Endothelial cell of umbilical vein (primary cell): ENCODE measurements around the gene PKD1. TPM values are rescaled to one million over a fixed set of nuclear protein-coding genes. Genes with fewer than 3 reads are reported as not detected.
A peak's percentile ranks its signal among the peaks of the same experiment; 100 is the strongest.

Source experiments
- BruUV-seq: library from RNA; stranded (reverse); fragments of 400-500 nt; replicated peaks from 2 replicates; lab custom pipeline; 2021; lab: Mats Ljungman, UMichigan
- CTCF ChIA-PET: fragments of 300-600, 350-600 bp; sonication (Branson Sonifier 250); formaldehyde crosslinking; loops from one replicate; lab custom pipeline; 2021; ENCODE audit warnings: antibody characterized with exemption, inconsistent platforms; lab: Charles Lee
- POLR2A ChIA-PET: fragments of 300-600, 350-600 bp; sonication (Branson Sonifier 250); formaldehyde crosslinking; loops from one replicate; lab custom pipeline; 2021; ENCODE audit warnings: antibody characterized with exemption, inconsistent platforms; lab: Charles Lee
- DNase-seq: peaks from one replicate; pipeline ENCODE4 v3.0.0-alpha.2; 2011; ENCODE audit warnings: low read depth, low spot score
- FAIRE-seq: peaks from 2 replicates; lab custom pipeline; 2011; peaks lifted over from hg19 to GRCh38; lab: Jason Lieb, UNC
- H2AFZ ChIP-seq: 2 replicates; pipeline ENCODE4 v1.6.0; 2012; ENCODE audit warnings: low read depth, low read length, control low read depth, inconsistent platforms
- H3K27ac ChIP-seq: 2 replicates; pipeline ENCODE4 v1.5.1; 2011; ENCODE audit warnings: low read depth, mild to moderate bottlenecking, control low read depth, low read length, moderate library complexity; ENCODE audit not compliant: insufficient read depth
- H3K27me3 ChIP-seq, 2 experiments: 2 replicates each; pipeline versions ENCODE4 v1.6.0 to v1.6.1; 2011; ENCODE audit warnings: low read length in 2 of 2, mixed read lengths in 1 of 2; ENCODE audit not compliant: control insufficient read depth in 2 of 2, insufficient read depth in 2 of 2
- H3K36me3 ChIP-seq, 2 experiments: 2 replicates in 1 of 2; 3 replicates in 1 of 2; pipeline ENCODE4 v1.5.1; 2011; ENCODE audit warnings: low read length in 2 of 2, mild to moderate bottlenecking in 1 of 2, moderate library complexity in 1 of 2; ENCODE audit not compliant: control insufficient read depth in 2 of 2, insufficient read depth in 2 of 2; ENCODE audit errors: extremely low read depth in 1 of 2
- H3K4me1 ChIP-seq: 3 replicates; pipeline ENCODE4 v1.5.1; 2011; ENCODE audit warnings: mild to moderate bottlenecking, low read length; ENCODE audit not compliant: control insufficient read depth, insufficient read depth; ENCODE audit errors: extremely low read depth
- H3K4me2 ChIP-seq: 2 replicates; pipeline ENCODE4 v1.6.1; 2011; ENCODE audit warnings: low read length, control low read depth, mixed read lengths; ENCODE audit not compliant: insufficient read depth
- H3K4me3 ChIP-seq, 3 experiments: fragments of 200-600 bp in 1 of 3; sonication (generic), shearing (Covaris generic) in 1 of 3; replicated peaks in 1 of 3; 2 replicates each; pipeline ENCODE4 v1.5.1; 2011 to 2016; ENCODE audit warnings: control low read depth in 3 of 3, low read length in 3 of 3, mild to moderate bottlenecking in 2 of 3, inconsistent platforms in 1 of 3, low read depth in 1 of 3, moderate library complexity in 1 of 3; ENCODE audit not compliant: insufficient read depth in 1 of 3
- H3K79me2 ChIP-seq: 2 replicates; pipeline ENCODE4 v1.6.0; 2012; ENCODE audit warnings: low read length, inconsistent platforms; ENCODE audit not compliant: control insufficient read depth, insufficient read depth
- H3K9ac ChIP-seq: replicated peaks from 2 replicates; pipeline ENCODE3; 2011; ENCODE audit warnings: low read length, control low read depth; ENCODE audit not compliant: insufficient read depth; ENCODE audit errors: extremely low read depth
- H3K9me1 ChIP-seq: replicated peaks from 3 replicates; pipeline ENCODE4 v1.6.0; 2011; ENCODE audit warnings: mild to moderate bottlenecking, low read length; ENCODE audit not compliant: control insufficient read depth, insufficient read depth; ENCODE audit errors: extremely low read depth
- H3K9me3 ChIP-seq: replicated peaks from 2 replicates; pipeline ENCODE4 v1.5.1; 2012; ENCODE audit warnings: low read length, inconsistent platforms; ENCODE audit not compliant: control insufficient read depth, insufficient read depth
- H4K20me1 ChIP-seq: replicated peaks from 2 replicates; pipeline ENCODE3; 2011; ENCODE audit warnings: mild to moderate bottlenecking, low read length; ENCODE audit not compliant: control insufficient read depth, insufficient read depth; ENCODE audit errors: extremely low read depth
- FOS ChIP-seq: IDR thresholded peaks from 2 replicates; pipeline ENCODE4 v1.6.1; 2011; ENCODE audit warnings: mild to moderate bottlenecking, low read length, moderate library complexity, borderline replicate concordance; ENCODE audit not compliant: insufficient read depth
- POLR2A ChIP-seq: IDR thresholded peaks from 2 replicates; pipeline ENCODE4 v1.6.1; 2012; ENCODE audit warnings: low read depth, mild to moderate bottlenecking, control low read depth, low read length
- POLR2AphosphoS5 ChIP-seq: IDR thresholded peaks from 2 replicates; pipeline ENCODE4 v1.6.1; 2012; ENCODE audit warnings: low read depth, mild to moderate bottlenecking, control low read depth, low read length, moderate library complexity; ENCODE audit not compliant: insufficient read depth
- dilution Hi-C: fragments of 300-500 bp; cut with MboI; formaldehyde crosslinking; loops from one replicate; pipeline ENCODE4 v1.15.0; 2019; ENCODE audit warnings: low sequenced_read_pairs; ENCODE audit not compliant: extremely low pct_ligation_motif_present
- intact Hi-C: fragments of 100-400 bp; cut with micrococcal nuclease; formaldehyde crosslinking; loops from one replicate; pipeline ENCODE4 v1.10.0; 2022
- polyA plus RNA-seq, 4 experiments: library from polyadenylated mRNA; depleted of rRNA in 3 of 4; stranded (reverse) in 3 of 4; unstranded in 1 of 4; fragments of >200 nt; gene quantifications; 2 replicates each; pipeline versions ENCODE4 v1.2.1 to v1.2.3, GENCODE V29; 2011 to 2012; ENCODE audit warnings: missing spikeins in 1 of 4
- total RNA-seq: library from RNA; stranded (reverse); gene quantifications from 2 replicates; pipeline ENCODE4 v1.2.3, GENCODE V29; 2021
- TF ChIP-seq, protein P1 (sequence below): IDR thresholded peaks from 2 replicates; pipeline ENCODE4 v1.6.1; 2011; ENCODE audit not compliant: insufficient read depth, insufficient read length

The PKD1 gene
- total and polyA plus RNA-seq, 2 donors (not counting 3 experiments of a cell fraction or from before 2014, with no cell fraction given) = 52.5 to 102 TPM

DNA sequence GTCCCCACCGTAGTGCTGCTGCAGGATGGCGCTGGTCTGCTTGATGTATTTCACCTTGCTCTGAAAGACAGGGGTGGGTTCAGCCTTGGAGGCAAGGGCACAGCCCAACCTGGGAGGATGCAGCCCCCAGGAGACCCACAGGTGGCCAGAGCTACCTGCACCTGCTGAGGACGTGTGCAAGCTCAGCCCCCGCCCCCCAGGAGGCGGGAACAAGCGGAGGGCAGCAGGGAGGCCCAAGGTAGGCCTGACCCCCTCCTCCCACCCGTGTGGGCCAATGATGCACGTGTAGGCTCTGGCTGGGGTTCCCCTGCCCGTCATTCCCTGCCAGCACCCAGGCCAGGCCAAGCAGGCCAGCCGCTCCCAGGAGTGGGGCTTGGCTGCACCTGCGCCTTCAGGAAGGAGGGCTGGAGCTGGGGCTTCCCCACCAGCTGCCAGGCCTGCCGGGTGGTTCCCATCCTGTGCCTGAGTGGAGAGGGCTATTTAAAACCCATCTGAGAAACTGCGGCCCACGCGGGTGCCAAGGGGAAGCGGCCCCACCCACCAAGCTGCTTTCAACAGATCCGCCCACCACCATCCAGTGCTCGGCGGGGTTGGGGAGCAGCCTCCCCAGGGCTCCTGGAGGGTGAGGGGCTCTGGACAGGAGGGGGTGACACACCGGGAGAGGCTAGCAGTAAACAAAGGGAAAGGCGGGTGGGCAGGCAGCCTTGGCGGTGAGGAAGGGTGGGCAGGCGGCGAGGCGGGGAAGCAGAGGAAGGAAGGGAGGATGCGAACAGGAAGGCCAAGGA is 91.8 kb downstream of the PKD1 start:
- no peaks in the 10 kb centered on the region for H3K27me3 ChIP-seq
- no peak overlapping the region for H3K4me2 ChIP-seq
- FAIRE-seq = peak; percentile 74
- H3K9me3 ChIP-seq = no peaks in the 10 kb centered on the region
- no peaks in the 10 kb centered on the region for H3K36me3 ChIP-seq
- no peaks in the 10 kb centered on the region for H4K20me1 ChIP-seq
- ChIA-PET CTCF (interaction anchor here (0.7 to 3.2 kb wide), 6 partner anchors 11 to 97 kb away, joined by 3 to 20 read pairs (median 4); no protein-coding TSS in a partner anchor), POLR2A (interaction anchor here (1.4 to 2.4 kb wide), 2 partner anchors 47 to 111 kb away, joined by 3 to 8 read pairs; partner anchors contain the start of gene TRAF7)
- peak overlapping the region; percentile 30 for H3K27ac ChIP-seq
- H3K9ac ChIP-seq = peak overlapping the region; percentile 4
- intact Hi-C loops = no loop called here
- H3K9me1 ChIP-seq = no peaks in the 10 kb centered on the region
- peaks cover 9% of the 10 kb centered on the region for H3K79me2 ChIP-seq
- H2AFZ ChIP-seq = peak overlapping the region; percentile 48
- peak; percentile 69 for DNase-seq
- TF ChIP-seq FOS = peak; percentile 10
- TF ChIP-seq POLR2AphosphoS5 = peak; percentile 30
- TF ChIP-seq POLR2A = no peak
- H3K4me3 ChIP-seq = no peak overlapping the region
- no TSS peak for BruUV-seq
- H3K4me1 ChIP-seq = peaks cover 34% of the 10 kb centered on the region
- dilution Hi-C loops = loop anchor here (25.0 kb wide), 1 partner anchor 118 kb away; the partner anchor contains the start of gene TRAF7

GRCh38 chr16:2042986-2043666 is 92.6 kb downstream of the PKD1 start:
- peaks cover 0 to under 1% of the 10 kb centered on the region in 2 experiments for H3K36me3 ChIP-seq
- ChIA-PET CTCF (interaction anchor here (3.2 kb wide), 1 partner anchor 10 kb away, joined by 20 read pairs; no protein-coding TSS in a partner anchor), POLR2A (interaction anchor here (1.4 to 2.4 kb wide), 2 partner anchors 48 to 112 kb away, joined by 3 to 8 read pairs; partner anchors contain the start of gene TRAF7)
- peaks cover 27% of the 10 kb centered on the region for H3K4me1 ChIP-seq
- H3K4me2 ChIP-seq = no peak overlapping the region
- no peak overlapping the region for H2AFZ ChIP-seq
- H3K27me3 ChIP-seq = no peaks in the 10 kb centered on the region
- peaks cover 2% of the 10 kb centered on the region for H3K79me2 ChIP-seq
- FAIRE-seq (no peak), DNase-seq (no peak)
- intact Hi-C loops = no loop called here
- no peak overlapping the region for H3K4me3 ChIP-seq
- dilution Hi-C loops = loop anchor here (25.0 kb wide), 1 partner anchor 119 kb away; the partner anchor contains the start of gene TRAF7
- H3K9ac ChIP-seq = no peak overlapping the region
- TF ChIP-seq FOS = no peak
- TF ChIP-seq, protein P1, sequence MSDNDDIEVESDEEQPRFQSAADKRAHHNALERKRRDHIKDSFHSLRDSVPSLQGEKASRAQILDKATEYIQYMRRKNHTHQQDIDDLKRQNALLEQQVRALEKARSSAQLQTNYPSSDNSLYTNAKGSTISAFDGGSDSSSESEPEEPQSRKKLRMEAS = no peak
- BruUV-seq = no TSS peak
- no peak overlapping the region for H3K27ac ChIP-seq
- H4K20me1 ChIP-seq = no peaks in the 10 kb centered on the region
- H3K9me1 ChIP-seq = no peaks in the 10 kb centered on the region
- no peaks in the 10 kb centered on the region for H3K9me3 ChIP-seq
